ENCODE measurements around the gene MRPL43. TPM values are rescaled to one million over a fixed set of nuclear protein-coding genes. Genes with fewer than 3 reads are reported as not detected.
A peak's percentile ranks its signal among the peaks of the same experiment; 100 is the strongest.

The MRPL43 gene
- polyA plus RNA-seq, 4 donors = 71.4 to 116 (median 92.1) TPM

DNA sequence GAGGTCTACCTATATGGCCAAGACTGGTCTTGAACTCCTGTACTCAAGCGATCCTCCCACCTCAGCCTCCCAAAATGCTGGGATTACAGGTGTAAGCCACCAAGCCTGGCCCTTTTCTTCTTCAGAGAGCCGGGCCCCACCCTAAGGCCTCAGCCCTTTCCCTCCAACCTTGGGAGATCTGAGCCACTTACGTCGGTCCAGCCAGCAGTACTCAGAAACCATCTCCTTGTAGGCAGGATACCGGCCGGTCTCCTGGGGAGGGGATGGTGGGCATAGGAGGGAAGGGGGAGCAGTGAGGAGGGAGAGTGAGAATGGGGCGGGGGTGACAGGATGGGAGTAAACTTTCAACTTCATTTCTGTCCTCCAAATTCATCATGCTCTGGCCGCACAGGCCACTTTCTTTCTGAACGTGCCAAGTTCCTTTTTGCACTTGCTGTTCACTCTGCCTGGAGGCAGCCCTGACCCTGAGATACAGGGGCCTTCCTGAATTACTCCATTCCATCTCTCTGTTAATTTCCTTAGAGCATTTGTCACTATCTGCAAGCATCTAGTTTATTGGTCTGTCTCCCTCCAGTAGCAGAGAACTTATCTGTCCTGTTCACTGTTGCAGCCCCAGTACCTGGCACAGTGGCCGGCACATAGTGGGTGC lies 33.3 kb upstream of the MRPL43 start:
- no peak for DNase-seq (ENCODE audit: low read depth in 4 of 4, low spot score in 3 of 4)

DNA sequence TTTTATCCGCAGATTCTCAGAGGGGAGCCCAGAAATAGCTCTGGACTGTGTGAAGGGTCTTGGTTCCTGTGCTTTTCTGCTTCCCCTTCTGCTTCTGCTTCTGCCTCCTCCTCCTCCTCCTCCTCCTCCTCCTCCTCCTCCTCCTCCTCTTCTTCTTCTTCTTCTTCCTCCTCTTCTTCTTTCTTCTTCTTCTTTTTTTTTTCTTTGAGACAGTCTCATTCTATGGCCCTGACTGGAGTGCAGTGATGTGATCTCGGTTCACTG lies 32.1 kb upstream of the MRPL43 start:
- DNase-seq (ENCODE audit: low read depth in 4 of 4, low spot score in 3 of 4) = no peak

DNA sequence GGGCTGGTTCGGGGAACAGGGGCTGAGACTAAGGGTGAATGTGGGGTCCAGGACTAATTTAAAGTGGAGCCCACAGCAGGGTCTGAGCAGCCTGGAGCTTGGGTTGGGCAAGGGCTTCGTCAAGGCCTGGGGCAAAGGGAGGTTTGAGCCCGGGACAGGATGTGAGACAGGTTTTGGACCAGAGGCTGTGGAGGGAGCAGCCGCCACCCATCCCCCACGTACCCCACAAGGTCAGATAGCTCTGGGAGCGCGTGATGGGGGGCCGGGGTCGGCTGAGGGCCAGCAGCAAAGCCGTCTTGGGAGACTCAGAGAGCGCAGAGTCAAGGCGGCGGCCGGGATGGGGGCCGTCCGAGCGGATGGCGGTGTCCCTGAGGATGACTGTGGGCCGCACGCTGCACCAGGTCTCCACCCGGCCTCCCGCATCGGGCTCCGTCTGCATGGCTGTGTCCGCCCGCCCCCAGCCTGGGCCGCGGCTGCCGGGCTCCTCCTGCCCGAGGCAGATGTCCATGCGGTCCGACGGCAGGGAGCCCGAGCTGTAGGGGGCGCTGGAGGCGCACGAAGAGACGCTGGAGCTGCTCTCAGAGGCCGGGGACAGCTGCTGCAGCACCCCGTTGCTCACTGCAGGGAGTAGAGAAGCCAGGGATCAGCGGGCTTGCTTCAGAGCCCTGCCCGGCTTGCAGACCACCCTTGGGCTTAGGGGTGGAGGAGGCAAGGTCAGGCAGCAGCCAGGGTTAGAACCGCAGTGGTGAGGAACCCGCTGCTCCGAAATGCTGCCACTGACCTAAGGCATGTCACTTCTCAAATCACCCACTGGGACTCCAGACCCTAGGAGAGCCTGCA lies 31.5 kb upstream of the MRPL43 start:
- no peak for DNase-seq (ENCODE audit: low read depth in 4 of 4, low spot score in 3 of 4)

DNA sequence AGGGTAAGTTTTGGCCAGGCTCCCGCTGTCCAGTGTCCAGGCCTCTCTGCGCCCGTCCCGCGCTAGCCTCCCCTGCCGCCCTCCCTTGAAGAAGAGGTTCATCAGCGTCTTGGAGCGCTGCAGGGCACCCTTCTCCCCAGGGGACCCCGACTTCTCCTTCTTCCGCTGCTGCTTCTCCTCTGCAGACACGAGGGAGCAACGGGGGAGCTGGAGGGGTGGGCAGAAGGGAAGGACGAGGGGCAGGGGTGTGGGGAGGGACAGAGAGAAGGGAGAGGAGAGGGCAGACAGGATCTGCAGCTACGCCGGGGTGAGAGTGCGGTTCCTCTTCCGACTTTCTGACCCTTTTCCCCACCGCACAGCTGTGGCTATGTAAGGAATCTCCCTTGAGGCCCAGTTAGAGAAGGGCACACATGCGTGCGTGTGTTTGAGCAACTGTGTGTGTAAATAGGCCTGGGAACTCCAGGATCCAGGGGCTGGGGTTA lies 30.9 kb upstream of the MRPL43 start:
- no peak for DNase-seq (ENCODE audit: low read depth in 4 of 4, low spot score in 3 of 4)

DNA sequence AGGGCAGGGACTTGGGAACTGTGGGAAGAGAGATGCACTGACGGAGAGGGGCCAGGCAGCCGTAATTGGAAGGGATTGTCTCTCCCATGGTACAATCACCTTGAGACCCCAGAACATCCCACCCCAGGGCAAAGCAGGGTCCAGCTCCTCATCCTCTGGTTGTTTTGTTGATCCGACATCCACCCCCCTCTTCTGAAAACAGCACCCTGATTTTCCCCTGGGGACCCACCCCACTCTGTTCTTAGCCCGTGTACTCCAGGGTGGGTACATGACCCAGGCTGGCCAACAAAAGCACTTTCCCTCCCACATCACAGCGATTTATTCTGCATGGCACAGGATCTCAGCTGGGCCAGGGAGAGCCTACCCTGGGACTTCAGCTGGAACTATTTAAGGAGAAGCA lies 29.5 kb upstream of the MRPL43 start:
- no peak for DNase-seq (ENCODE audit: low read depth in 4 of 4, low spot score in 3 of 4)

DNA sequence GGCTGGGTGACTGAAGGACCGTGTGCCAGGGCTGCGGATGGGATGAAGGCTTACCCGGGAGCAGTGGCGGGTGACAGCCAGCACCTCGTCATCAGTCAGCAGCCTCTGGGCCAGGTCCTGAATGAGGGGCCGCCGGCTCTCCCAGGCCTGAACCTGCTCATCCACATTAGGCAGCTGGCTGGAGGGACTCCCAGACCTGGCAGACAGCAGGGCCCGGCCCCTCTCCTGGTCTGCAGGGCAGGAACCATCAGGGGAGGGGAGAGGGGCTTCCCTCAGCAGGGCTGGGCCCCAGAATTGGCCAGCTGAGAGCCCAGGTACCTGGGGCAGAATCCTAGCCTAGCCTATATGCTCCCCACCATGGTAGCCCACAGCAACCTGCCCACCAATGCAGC lies 28.3 kb upstream of the MRPL43 start:
- no peak for DNase-seq (ENCODE audit: low read depth in 4 of 4, low spot score in 3 of 4)

DNA sequence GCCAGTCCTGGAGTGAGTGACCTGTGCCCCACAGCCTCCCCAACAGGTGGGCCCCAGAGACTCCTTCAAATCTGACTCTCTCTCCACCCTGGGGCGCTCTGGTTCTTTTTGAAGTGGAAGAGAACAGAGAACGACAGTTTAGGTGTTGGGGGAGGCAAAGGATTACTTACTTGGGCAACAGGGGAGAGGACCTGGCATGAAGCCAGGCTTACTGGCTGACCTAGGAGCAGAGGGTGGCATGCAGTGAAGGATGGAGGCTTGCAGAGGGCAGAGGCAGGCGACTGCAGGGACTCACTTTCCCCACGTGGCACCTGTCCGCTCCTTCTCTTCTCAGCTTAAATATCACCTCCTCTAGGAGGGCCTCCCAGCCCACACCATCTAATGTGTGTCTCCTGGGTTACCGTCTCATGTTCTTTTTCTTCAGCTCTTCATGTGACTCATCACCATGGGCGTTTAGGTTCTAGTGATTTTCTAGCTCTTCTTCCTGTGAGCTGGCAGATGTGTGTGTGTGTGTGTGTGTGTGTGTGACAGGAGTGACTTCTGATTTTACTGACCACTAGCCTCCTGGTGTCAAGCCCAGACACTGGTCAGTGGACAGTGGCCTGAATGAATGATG lies 27.8 kb upstream of the MRPL43 start:
- DNase-seq (ENCODE audit: low read depth in 4 of 4, low spot score in 3 of 4) = no peak

DNA sequence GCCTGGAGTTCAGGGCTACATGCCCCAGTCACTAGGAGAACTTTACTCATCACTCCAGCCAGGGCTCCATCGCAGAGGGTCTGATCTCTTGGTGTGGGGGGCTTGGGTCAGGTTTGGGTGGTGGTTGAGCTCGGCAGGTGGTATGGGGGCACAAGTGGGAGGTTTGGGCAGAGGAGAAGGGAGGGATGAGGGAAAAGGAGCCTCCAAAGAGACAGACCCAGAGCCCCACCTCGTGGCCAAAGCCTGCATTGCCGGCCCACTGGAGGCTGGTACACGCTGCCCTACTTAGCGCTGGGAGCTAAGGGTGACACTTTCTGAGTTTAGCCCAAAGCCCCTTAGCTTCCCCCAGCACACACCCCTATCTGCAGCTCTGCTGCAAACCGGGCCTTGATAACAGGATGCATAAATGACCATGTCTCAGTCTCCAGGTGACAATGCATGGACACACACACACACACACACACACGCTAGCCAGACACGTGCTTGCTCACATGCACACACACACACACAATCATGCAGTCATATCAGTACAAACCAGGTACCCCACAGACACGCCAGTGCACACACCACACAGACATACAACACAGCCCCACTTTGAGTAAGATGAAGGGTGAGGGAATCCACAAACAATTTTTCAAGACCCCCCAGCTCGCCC lies 27.1 kb upstream of the MRPL43 start:
- DNase-seq (ENCODE audit: low read depth in 4 of 4, low spot score in 3 of 4) = no peak

DNA sequence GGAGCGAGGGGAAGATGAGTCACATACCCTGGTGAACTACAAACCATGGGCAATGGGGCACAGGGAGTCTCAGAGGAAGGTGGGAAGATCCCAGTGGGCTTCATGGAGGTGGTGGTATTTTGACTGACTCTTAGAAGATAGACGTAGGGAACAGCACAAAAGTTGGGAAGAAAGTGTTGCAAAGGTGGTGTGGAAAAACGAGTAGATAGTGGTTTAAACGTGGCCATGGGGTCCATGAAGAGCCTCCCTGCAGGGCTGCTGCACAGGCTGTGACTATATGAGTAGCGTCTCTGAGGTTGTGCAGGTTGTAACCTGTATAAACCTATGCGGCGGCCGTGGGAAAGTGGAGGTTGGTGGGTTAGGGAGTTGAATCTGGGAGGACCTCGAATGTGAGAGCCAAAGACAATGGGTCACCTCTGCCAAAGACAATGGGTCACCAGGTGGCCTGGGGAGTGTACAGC lies 26.1 kb upstream of the MRPL43 start:
- no peak for DNase-seq (ENCODE audit: low read depth in 4 of 4, low spot score in 3 of 4)

DNA sequence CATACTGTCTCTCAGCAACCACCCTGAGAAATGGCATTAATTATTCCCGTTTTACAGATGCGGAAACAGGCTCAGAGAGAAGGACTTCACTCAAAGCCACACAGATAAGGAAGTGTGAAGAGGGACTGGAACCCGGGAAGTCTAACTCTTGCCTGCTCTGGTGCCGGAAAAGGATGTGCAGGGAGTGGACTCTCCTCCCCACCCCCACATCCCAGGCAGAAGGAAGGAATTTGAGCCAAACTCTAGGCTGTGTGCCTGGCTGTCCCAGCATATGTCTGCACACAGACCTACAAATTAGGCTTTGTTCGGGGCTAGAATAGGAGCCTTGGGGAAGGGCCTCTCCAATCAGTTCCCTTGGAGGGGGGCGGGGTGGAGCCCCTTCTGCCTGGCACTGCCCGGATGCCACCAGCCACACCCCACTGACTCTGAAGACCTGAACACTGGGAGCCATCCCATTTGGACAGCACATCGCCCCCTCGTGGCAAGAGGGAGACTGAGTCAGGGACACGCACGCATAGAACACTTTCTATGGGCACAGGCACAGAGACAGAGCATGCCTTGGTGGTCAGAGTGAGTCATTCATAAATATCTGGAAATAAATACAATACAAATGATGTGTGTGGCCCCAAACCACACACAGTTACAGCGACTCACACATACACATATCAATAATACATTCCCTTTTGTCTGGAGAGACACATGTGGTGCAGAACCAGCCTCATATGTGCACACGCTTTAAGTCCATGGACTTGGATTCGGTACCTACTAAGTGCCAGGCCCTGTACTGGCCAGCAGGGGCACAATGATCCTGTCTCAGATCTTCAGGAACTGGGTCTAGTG lies 25.4 kb upstream of the MRPL43 start:
- DNase-seq (ENCODE audit: low read depth in 4 of 4, low spot score in 3 of 4) = peak in 2 of 4 donors; percentile 80 to 82

DNA sequence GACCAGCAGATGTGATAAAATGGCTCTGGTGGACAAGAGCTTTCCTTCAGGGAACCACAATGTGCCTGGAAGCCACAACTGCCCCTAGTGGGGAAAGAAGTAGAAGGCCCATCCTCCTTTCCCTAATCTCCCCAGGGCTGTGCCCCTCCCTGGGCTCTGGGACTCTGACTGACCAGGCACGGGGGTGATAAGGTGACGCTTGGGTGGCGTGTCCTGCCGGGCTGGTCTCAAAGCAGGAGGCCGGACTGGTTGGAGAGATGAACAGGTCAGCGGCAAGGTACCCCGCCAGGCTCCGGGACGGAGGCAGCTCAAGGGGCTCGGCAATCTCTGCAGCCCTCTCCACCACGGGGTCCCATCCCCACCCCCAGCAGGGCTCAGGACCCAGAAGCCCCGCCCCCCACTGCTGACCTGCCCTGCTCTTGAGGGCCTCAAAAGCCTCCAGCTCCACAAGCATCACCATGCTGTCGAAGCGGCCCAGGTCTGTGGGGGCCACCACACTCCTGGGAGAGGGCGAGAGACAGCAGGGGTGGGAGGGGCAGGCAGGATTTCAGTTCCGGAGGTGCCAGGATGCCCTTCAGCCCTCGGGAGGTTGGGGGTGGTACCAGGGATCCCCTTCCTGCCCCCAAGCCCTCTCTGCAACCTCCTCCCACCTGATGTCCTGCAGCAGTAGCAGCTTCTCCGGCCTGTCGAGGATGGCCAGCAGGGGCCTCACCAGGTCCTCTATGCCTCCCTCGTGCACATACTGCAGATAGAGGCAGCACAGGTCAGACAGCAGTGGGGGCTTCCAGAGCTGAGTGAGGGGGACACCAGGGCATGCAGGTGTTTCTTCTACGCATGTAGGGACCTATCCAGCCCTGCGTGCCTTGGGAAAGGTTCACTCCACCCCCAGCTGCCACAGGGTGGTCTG lies 24.5 kb upstream of the MRPL43 start:
- no peak for DNase-seq (ENCODE audit: low read depth in 4 of 4, low spot score in 3 of 4)

DNA sequence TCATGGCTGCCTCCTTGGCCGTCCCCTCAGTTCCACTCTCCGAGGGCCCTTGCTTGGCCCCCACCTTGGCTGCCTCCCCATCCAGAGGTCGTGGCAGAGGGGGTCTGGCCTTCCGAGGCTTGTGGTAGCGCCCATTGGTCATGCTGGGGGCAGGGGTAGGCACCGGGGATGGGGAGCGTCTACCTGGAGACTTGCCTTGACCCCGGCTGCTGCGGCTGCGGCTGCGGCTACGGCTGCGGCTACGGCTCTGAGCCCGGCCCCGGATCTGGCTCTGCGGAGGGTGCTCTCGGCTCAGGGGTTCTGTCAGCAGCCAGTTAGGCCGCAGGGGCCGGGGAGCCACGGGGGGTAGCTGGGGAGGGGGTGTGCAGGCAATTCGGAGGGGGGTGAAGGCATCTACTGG lies 23.0 kb upstream of the MRPL43 start:
- no peak for DNase-seq (ENCODE audit: low read depth in 4 of 4, low spot score in 3 of 4)

DNA sequence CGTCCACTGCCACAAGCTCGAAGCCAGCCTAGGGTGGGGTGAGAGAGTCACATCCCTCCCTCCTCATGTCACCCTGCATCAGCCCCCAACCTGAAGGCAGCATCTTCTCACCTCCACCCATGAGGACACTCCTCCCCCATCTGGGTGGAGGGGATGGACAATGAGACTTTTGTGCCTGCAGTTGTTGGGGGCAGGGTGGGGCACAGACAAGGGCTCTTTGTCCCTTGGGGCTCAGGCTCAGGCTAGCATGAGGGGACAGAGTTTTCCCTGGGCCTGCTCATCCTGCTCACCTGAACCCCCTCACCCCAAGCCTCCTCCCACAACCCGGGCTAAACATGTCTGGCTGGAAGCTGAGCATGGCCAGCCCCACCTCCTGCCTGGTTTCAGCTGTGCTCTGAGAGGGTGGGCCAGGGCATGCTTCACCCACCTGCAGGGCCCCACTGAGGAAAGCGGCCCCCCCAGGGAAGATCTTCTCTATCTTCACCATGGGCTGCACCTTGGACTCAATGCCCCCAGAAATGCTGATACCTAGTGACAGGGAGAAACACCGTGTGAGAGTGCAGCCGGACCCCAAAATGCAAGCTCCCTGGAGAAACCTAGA lies 21.6 kb upstream of the MRPL43 start:
- no peak for DNase-seq (ENCODE audit: low read depth in 4 of 4, low spot score in 3 of 4)

DNA sequence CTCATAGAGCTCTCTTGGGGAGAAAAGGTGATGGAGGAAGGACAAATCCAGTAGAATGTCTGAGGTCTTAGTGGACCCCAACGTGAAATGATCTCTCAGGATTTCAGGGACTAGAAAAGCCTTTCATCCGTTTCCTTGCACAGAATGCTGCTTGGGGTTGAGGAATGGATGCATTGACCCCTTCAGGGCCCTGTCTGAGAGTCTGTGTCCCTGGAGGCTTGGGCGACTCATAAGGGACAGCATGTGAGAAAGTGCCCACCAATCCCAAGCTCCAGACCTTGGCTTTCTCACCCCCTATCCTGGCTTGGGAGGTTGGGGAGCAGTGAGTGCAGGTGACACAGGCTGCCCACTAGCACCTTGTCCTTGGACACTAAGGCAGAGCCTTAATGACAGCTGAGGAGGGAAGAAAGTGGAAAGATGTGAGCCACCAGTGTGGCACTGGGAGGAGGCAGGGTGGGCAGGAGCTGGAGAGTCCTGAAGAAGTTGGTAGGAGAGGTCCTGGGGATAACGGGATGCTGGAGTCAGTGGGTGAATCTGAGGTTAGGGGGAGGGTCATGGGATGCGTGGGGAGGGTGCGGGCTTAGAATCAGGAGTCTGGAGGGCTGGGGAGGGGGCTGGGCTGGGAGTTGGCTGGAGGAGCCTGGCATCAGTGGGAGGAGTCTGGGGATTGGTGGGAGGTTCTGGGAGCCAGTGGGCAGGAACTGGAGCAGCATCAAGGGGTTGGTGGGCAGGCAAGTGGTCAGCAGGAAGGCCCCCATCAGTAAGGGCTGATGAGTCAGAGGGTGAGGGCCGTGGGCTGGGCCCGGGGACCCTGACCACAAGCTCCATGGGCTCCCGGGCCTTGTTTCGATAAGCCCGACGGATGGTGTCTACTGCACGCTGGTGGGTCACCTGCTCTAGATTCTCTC lies 20.9 kb upstream of the MRPL43 start:
- DNase-seq (ENCODE audit: low read depth in 4 of 4, low spot score in 3 of 4) = no peak

DNA sequence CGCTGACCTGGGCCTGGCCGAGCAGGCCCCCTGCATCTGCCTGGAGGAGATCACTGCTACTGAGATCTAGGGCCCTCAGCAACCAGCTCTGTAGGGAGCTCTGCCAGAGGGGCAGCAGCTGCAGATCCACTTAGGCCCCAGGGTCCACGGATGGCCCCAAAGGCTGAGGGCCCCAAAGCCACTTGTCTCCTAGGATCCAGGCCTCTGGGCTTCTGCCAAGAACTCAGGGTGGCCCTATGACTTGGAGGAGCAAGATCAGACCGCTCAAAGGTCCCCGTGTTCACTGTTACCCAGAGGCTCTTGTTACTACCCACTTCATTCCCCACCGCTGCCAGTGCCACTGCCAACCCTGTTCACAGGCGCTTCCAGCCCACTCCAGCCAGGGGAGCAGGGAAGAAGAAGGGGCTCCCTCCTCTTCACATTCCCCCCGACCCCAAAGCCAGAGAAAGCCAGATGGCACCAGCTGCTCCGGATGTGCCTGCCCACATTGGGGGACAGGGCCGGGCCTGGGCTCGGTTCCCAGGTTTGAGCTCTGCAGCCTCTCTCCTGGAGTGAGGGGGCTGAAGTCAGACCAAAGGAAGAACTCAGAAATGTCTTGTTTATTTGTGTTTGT lies 19.9 kb upstream of the MRPL43 start:
- DNase-seq (ENCODE audit: low read depth in 4 of 4, low spot score in 3 of 4) = no peak

DNA sequence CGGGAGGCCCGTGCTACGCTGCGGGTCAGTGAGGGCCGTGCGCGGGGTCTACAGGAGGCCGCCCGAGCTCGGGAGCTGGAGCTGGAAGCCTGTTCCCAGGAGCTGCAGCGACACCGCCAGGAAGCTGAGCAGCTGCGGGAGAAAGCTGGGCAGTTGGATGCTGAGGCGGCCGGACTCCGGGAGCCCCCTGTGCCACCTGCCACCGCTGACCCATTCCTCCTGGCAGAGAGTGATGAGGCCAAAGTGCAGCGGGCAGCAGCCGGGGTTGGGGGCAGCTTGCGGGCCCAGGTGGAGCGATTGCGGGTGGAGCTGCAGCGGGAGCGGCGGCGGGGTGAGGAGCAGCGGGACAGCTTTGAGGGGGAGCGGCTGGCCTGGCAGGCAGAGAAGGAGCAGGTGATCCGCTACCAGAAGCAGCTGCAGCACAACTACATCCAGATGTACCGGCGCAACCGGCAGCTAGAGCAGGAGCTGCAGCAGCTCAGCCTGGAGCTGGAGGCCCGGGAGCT lies 19.3 kb upstream of the MRPL43 start:
- DNase-seq (ENCODE audit: low read depth in 4 of 4, low spot score in 3 of 4) = no peak

DNA sequence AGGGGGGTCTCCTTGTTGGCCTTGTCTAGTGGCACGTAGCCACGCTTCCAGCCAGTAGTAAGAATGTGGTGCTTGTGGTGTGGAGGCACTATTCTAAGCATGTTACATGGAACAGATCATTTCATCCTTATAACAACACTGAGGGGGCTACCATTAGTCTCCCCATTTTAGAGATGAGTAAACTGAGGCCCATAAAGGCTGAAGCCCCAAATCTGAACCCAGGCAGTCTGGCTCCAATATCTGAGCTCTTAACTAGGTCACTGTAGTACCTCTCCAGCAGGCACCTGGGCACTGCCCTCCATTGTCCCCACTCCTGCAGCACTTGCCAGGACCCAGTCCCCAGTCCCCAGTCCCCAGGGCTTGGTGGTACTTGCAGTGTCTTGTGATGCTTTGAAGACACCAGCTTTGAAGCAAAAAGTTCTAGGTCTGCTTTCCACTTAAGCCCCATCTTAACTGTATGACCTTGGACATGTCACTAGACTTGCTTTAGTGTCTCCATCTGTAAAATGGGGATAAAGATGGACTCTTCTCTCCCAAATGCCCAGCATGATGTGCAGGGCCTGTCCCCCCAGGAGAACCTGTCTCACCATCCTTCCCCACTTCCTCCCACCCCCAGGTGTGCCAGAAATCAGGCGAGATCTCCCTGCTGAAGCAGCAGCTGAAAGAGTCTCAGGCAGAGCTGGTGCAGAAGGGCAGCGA lies 18.7 kb upstream of the MRPL43 start:
- no peak for DNase-seq (ENCODE audit: low read depth in 4 of 4, low spot score in 3 of 4)

Data from left renal pelvis (tissue), 4 donors.